ENCODE data around the gene ETV1. TPM values are rescaled to one million over a fixed set of nuclear protein-coding genes. Genes with fewer than 3 reads are reported as not detected.
A peak's percentile ranks its signal among the peaks of the same experiment; 100 is the strongest.

The ETV1 gene
- total RNA-seq, 1 donor from 2014 or later = 15.2 TPM

DNA sequence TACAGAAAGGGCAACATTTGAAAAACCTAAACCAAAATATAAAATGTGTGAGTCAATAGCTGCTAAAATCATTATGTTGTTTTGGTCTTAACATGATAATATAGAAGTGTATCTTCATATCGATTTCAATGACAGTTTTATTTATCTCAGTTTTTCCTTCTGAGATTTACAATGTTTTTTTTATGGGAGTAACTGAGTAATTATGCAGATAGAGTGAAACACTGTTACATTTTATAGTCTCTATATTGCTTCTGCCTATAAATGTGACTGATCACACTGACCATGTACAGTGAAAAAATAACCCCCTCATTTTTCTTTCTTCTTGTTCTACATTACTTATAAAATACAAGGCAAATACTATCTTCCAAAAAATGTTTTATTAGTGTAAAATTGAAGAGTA is 81.6 kb downstream of the ETV1 start:
- H3K4me3 Mint-ChIP-seq (ENCODE audit: unreplicated experiment) = no peak overlapping the region
- H3K27ac Mint-ChIP-seq (ENCODE audit: unreplicated experiment) = no peak overlapping the region
- TF ChIP-seq, protein P1, sequence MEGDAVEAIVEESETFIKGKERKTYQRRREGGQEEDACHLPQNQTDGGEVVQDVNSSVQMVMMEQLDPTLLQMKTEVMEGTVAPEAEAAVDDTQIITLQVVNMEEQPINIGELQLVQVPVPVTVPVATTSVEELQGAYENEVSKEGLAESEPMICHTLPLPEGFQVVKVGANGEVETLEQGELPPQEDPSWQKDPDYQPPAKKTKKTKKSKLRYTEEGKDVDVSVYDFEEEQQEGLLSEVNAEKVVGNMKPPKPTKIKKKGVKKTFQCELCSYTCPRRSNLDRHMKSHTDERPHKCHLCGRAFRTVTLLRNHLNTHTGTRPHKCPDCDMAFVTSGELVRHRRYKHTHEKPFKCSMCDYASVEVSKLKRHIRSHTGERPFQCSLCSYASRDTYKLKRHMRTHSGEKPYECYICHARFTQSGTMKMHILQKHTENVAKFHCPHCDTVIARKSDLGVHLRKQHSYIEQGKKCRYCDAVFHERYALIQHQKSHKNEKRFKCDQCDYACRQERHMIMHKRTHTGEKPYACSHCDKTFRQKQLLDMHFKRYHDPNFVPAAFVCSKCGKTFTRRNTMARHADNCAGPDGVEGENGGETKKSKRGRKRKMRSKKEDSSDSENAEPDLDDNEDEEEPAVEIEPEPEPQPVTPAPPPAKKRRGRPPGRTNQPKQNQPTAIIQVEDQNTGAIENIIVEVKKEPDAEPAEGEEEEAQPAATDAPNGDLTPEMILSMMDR (IDR thresholded peaks at IDR 0.05) = no peak
- no peaks in the 10 kb centered on the region for H3K27me3 Mint-ChIP-seq (ENCODE audit: unreplicated experiment)
- peaks cover 26% of the 10 kb centered on the region for H3K4me1 Mint-ChIP-seq (ENCODE audit: unreplicated experiment)
- no peaks in the 10 kb centered on the region for H3K9me3 Mint-ChIP-seq (ENCODE audit: unreplicated experiment)
- no peak for DNase-seq (ENCODE audit: extremely low spot score, unreplicated experiment)
- H3K36me3 Mint-ChIP-seq (ENCODE audit: unreplicated experiment) = peaks cover 10% of the 10 kb centered on the region

GRCh38 chr7:13904689-13905088 is 84.8 kb downstream of the ETV1 start:
- TF ChIP-seq, protein P1 (IDR thresholded peaks at IDR 0.05) = no peak
- Mint-ChIP-seq H3K4me3 (ENCODE audit: unreplicated experiment) (no peak overlapping the region), H3K4me1 (ENCODE audit: unreplicated experiment) (peaks cover 28% of the 10 kb centered on the region), H3K27me3 (ENCODE audit: unreplicated experiment) (no peaks in the 10 kb centered on the region), H3K9me3 (ENCODE audit: unreplicated experiment) (no peaks in the 10 kb centered on the region), H3K27ac (ENCODE audit: unreplicated experiment) (peak overlapping the region; percentile 32), H3K36me3 (ENCODE audit: unreplicated experiment) (peaks cover 10% of the 10 kb centered on the region)
- DNase-seq (ENCODE audit: extremely low spot score, unreplicated experiment) = no peak

DNA sequence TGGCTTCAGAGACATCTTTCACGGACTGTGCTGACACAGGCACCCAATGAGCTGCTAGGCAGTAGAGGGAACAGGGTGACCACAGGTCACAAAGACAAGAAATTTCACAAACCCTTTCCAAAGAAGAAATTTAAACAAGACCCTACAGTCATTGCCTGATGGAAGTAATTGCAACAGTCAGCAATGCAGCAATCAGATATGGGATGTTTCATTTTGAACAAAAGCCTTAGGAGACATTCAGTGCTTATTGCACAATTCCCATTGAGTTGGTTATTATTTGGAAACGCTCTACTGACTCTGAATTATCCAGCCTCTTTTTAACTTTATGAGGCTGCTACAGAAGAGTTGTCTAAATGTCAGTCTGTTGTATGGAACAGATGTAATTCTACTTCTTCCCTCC is 85.5 kb downstream of the ETV1 start:
- H3K9me3 Mint-ChIP-seq (ENCODE audit: unreplicated experiment) = no peaks in the 10 kb centered on the region
- peak overlapping the region; percentile 32 for H3K27ac Mint-ChIP-seq (ENCODE audit: unreplicated experiment)
- TF ChIP-seq, protein P1 (IDR thresholded peaks at IDR 0.05) = no peak
- peaks cover 8% of the 10 kb centered on the region for H3K36me3 Mint-ChIP-seq (ENCODE audit: unreplicated experiment)
- H3K4me3 Mint-ChIP-seq (ENCODE audit: unreplicated experiment) = no peak overlapping the region
- DNase-seq (ENCODE audit: extremely low spot score, unreplicated experiment) = no peak
- peaks cover 24% of the 10 kb centered on the region for H3K4me1 Mint-ChIP-seq (ENCODE audit: unreplicated experiment)
- H3K27me3 Mint-ChIP-seq (ENCODE audit: unreplicated experiment) = no peaks in the 10 kb centered on the region

GRCh38 chr7:13901577-13901976 is 87.9 kb downstream of the ETV1 start:
- Mint-ChIP-seq H3K36me3 (ENCODE audit: unreplicated experiment) (peaks cover 8% of the 10 kb centered on the region), H3K4me1 (ENCODE audit: unreplicated experiment) (peaks cover 17% of the 10 kb centered on the region), H3K27ac (ENCODE audit: unreplicated experiment) (no peak overlapping the region), H3K4me3 (ENCODE audit: unreplicated experiment) (no peak overlapping the region), H3K27me3 (ENCODE audit: unreplicated experiment) (no peaks in the 10 kb centered on the region), H3K9me3 (ENCODE audit: unreplicated experiment) (no peaks in the 10 kb centered on the region)
- TF ChIP-seq, protein P1 (IDR thresholded peaks at IDR 0.05) = no peak
- no peak for DNase-seq (ENCODE audit: extremely low spot score, unreplicated experiment)

DNA sequence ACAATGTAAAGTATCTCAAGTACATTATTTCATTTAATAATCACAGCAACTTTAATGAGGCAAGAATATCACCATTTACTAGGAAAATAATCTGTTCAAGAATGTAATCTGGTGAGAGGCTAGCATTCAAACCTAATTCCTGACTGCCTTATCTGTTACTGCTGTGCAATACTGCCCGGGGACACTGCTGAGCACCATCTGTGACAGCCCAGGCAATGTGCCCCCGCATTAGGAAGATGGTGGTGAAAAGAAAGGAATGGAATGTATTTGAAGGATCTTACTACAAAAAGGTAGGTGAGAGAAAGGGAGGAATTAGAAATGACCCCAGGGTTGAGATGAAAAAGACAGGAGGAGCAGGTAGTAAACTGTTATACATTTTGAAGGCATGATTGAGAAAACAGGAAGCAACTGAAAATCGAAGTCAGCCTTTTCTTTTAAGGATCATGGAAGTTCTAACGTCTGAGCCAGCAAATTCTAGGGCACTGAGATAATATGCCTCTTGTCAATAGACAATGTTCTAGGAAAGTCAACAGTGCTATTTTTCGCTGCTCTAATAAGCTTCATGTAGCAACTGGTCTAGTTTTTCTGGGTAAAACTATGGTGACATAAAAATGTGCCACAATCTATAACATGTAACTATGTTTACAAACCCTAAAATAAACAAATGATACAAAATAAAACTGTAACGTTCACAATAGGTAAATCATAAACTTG is 90.4 kb downstream of the ETV1 start:
- no peak for DNase-seq (ENCODE audit: extremely low spot score, unreplicated experiment)
- TF ChIP-seq, protein P1 (IDR thresholded peaks at IDR 0.05) = no peak
- peaks cover 6% of the 10 kb centered on the region for H3K4me1 Mint-ChIP-seq (ENCODE audit: unreplicated experiment)
- H3K4me3 Mint-ChIP-seq (ENCODE audit: unreplicated experiment) = no peak overlapping the region
- no peaks in the 10 kb centered on the region for H3K9me3 Mint-ChIP-seq (ENCODE audit: unreplicated experiment)
- no peaks in the 10 kb centered on the region for H3K36me3 Mint-ChIP-seq (ENCODE audit: unreplicated experiment)
- no peaks in the 10 kb centered on the region for H3K27me3 Mint-ChIP-seq (ENCODE audit: unreplicated experiment)
- no peak overlapping the region for H3K27ac Mint-ChIP-seq (ENCODE audit: unreplicated experiment)
